Measurements from ENCODE around the gene ZNF668. TPM values are rescaled to one million over a fixed set of nuclear protein-coding genes. Genes with fewer than 3 reads are reported as not detected.
A peak's percentile ranks its signal among the peaks of the same experiment; 100 is the strongest.

The ZNF668 gene
- total and polyA plus RNA-seq, 2 of the 13 experiments (the other 11 are each of a cell fraction or from before 2014, with no cell fraction given): 3.8 to 9.8 TPM

DNA sequence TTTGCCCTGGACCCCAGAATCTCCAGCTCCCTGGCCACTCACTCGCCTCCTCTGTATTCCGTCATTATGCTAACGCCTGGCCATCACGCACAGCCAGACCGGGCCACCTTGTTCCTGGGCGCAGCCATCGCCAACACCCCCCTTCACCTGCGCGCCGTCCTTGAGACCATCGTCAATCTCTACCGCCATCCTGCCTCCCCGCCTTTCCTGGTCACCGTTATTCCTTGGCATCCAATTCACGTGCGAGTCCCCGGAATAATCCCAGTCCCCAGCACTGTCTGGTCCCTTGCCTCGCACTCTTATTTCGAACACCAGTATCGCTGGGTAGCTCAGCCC, 20.0 kb upstream of the ZNF668 start (continued):
- TF ChIP-seq, protein P1, sequence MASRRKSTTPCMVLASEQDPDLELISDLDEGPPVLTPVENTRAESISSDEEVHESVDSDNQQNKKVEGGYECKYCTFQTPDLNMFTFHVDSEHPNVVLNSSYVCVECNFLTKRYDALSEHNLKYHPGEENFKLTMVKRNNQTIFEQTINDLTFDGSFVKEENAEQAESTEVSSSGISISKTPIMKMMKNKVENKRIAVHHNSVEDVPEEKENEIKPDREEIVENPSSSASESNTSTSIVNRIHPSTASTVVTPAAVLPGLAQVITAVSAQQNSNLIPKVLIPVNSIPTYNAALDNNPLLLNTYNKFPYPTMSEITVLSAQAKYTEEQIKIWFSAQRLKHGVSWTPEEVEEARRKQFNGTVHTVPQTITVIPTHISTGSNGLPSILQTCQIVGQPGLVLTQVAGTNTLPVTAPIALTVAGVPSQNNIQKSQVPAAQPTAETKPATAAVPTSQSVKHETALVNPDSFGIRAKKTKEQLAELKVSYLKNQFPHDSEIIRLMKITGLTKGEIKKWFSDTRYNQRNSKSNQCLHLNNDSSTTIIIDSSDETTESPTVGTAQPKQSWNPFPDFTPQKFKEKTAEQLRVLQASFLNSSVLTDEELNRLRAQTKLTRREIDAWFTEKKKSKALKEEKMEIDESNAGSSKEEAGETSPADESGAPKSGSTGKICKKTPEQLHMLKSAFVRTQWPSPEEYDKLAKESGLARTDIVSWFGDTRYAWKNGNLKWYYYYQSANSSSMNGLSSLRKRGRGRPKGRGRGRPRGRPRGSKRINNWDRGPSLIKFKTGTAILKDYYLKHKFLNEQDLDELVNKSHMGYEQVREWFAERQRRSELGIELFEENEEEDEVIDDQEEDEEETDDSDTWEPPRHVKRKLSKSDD (CRISPR knock-in tag; IDR thresholded peaks at IDR 0.05; ENCODE audit: low read depth): 0 out of 2 replicates have a peak, but pooled peaks have one; percentile 15
- TF ChIP-seq DPF2 (CRISPR knock-in tag; IDR thresholded peaks at IDR 0.05; ENCODE audit: borderline replicate concordance, low read depth) (0 out of 2 replicates have a peak, but pooled peaks have one; percentile 16), REXO4 (CRISPR knock-in tag; IDR thresholded peaks at IDR 0.05; ENCODE audit: borderline replicate concordance) (0 out of 2 replicates have a peak, but pooled peaks have one; percentile 65), KAT8 (CRISPR knock-in tag; IDR thresholded peaks at IDR 0.05) (no peak), ZSCAN9 (CRISPR knock-in tag; IDR thresholded peaks at IDR 0.05; ENCODE audit: borderline replicate concordance) (no peak), ZNF780A (CRISPR knock-in tag; IDR thresholded peaks at IDR 0.05) (no peak), THYN1 (CRISPR knock-in tag; IDR thresholded peaks at IDR 0.05; ENCODE audit: borderline replicate concordance, low read depth) (no peak), ZNF12 (CRISPR knock-in tag; IDR thresholded peaks at IDR 0.05) (peak; percentile 36; the same call in 1 of the 2 replicates), ETV5 (CRISPR knock-in tag; IDR thresholded peaks at IDR 0.05; ENCODE audit: borderline replicate concordance) (no peak)
- TF ChIP-seq, protein P2, sequence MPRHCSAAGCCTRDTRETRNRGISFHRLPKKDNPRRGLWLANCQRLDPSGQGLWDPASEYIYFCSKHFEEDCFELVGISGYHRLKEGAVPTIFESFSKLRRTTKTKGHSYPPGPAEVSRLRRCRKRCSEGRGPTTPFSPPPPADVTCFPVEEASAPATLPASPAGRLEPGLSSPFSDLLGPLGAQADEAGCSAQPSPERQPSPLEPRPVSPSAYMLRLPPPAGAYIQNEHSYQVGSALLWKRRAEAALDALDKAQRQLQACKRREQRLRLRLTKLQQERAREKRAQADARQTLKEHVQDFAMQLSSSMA (CRISPR knock-in tag; IDR thresholded peaks at IDR 0.05): 0 out of 2 replicates have a peak, but pooled peaks have one; percentile 0
- TF ChIP-seq, protein P3, sequence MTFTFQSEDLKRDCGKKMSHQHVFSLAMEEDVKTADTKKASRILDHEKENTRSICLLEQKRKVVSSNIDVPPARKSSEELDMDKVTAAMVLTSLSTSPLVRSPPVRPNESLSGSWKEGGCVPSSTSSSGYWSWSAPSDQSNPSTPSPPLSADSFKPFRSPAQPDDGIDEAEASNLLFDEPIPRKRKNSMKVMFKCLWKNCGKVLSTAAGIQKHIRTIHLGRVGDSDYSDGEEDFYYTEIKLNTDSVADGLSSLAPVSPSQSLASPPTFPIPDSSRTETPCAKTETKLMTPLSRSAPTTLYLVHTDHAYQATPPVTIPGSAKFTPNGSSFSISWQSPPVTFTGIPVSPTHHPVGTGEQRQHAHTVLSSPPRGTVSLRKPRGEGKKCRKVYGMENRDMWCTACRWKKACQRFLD (CRISPR knock-in tag; IDR thresholded peaks at IDR 0.05; ENCODE audit: borderline replicate concordance): 0 out of 2 replicates have a peak, but pooled peaks have one; percentile 86
- TF ChIP-seq, protein P4, sequence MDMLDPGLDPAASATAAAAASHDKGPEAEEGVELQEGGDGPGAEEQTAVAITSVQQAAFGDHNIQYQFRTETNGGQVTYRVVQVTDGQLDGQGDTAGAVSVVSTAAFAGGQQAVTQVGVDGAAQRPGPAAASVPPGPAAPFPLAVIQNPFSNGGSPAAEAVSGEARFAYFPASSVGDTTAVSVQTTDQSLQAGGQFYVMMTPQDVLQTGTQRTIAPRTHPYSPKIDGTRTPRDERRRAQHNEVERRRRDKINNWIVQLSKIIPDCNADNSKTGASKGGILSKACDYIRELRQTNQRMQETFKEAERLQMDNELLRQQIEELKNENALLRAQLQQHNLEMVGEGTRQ (IDR thresholded peaks at IDR 0.05; ENCODE audit: low read depth, low read length): no peak
- TF ChIP-seq, protein P4 (CRISPR knock-in tag; IDR thresholded peaks at IDR 0.05; ENCODE audit: borderline replicate concordance): no peak
- TF ChIP-seq, protein P5, sequence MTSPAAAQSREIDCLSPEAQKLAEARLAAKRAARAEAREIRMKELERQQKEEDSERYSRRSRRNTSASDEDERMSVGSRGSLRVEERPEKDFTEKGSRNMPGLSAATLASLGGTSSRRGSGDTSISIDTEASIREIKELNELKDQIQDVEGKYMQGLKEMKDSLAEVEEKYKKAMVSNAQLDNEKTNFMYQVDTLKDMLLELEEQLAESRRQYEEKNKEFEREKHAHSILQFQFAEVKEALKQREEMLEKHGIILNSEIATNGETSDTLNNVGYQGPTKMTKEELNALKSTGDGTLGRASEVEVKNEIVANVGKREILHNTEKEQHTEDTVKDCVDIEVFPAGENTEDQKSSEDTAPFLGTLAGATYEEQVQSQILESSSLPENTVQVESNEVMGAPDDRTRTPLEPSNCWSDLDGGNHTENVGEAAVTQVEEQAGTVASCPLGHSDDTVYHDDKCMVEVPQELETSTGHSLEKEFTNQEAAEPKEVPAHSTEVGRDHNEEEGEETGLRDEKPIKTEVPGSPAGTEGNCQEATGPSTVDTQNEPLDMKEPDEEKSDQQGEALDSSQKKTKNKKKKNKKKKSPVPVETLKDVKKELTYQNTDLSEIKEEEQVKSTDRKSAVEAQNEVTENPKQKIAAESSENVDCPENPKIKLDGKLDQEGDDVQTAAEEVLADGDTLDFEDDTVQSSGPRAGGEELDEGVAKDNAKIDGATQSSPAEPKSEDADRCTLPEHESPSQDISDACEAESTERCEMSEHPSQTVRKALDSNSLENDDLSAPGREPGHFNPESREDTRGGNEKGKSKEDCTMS (CRISPR knock-in tag; conservative IDR thresholded peaks at IDR 0.05): no peak

Data from HepG2 (cell line).